HG02840 (cell line): Measurements from ENCODE around the gene AGPAT3.
A peak's percentile ranks its signal among the peaks of the same experiment; 100 is the strongest.

Experiments used
- ATAC-seq: cut with Tn5 transposase; IDR thresholded peaks from one replicate; pipeline ENCODE4 v1.9.1; 2021; ENCODE audit warnings: mild to moderate bottlenecking, moderate library complexity, moderate number of reproducible peaks; ENCODE audit not compliant: unreplicated experiment, low FRiP score

Gene AGPAT3

GRCh38 chr21:43933680-43934079 is 68.7 kb downstream of the AGPAT3 start:
- ATAC-seq = no peak

DNA sequence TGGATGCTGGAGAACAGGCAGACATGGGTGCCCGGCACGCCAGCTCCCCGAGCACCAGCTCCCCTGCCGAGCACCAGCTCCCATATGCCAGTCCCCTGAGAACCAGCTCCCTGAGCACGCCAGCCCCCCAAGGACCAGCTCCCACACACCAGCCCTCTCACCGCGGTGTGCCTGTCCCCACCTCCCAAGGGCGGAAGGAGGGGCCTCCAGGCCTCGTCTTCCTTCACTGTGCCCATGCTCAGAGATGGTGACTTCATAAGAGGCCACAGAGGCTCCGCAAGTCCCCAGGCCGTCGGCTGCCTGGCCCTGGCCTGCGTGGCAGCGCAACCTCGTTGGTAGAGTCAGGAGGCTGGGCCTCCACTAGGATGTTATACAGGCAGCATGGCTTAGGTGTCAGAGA is 69.1 kb downstream of the AGPAT3 start:
- ATAC-seq = no peak

DNA sequence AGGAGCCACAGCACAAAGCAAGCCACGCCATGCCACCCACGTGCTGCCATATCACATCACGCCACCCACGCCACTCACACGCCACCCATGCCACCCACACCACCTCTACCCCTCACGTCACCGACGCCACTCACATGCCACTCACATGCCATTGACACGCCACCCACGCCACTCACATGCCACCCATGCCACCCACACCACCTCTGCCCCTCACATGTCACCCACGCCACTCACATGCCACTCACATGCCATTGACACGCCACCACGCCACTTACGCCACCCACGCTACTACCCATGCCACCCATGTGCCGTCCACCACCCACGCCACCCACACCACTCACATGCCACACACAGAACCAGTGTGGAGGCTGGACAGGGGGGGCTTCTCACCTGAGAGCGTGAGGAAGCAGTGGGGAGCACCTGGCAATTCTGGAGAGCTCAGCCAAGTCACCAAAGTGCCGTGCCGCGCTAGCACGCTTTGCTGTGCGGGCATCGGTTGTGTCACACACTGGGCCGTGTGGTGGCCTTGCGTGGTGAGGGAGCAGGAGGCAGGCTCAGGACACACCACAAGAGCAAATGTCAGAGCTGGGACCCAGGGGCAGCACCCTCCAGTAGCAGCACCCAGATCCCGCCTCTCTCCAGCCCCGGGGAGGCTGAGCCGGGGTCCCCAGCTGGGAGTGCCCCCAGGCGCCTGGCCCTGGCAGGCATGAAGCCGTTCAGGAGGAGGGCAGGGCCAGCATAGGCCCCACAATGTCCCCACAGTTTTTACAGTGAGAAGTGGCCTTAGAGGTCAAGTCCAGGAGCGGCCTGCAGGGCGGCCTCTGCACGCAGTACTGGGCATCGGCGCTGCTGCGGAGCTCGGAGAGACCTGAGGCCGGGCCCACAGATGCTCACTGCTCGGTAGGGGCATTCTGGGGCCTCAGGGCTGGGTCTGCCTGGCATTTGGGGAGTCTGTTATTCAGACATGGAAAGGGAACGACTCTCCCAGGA is 70.0 kb downstream of the AGPAT3 start:
- ATAC-seq = no peak

GRCh38 chr21:43935711-43936110 is 70.7 kb downstream of the AGPAT3 start:
- no peak for ATAC-seq

DNA sequence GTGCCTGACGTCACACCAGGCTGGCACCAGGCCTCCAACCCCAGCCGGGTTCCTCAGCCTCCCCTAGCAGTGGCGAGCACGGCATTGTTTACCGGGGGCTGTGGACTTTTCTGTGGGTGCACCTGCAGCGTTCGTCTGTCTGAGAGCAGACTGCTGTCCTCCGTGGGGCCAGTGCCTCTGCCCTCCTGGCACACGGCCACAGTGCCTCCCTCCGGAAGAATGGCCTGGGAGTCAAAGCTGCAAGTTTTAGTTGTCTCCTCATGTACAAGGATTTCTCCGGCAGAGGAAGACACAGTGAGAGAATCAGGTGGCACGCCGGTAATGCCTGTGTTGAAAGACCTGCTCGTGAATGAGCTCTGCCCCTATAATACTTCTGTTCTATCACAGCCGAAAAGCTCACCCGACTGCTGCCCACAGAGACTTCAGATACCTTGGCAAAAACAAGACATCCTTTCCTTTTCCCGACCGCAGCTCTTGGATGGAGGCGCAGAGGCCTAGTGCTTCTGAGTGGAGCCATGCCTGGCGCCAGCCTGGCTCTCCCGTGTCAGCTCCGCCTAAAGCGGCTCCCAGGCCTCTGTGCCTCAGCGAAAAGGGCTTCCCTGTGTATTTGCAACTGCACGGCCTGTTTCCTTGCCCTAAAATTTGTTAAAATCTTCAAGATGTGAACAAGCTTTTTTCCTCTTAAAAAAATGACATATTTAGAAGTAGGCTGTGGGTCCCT is 71.4 kb downstream of the AGPAT3 start:
- no peak for ATAC-seq

DNA sequence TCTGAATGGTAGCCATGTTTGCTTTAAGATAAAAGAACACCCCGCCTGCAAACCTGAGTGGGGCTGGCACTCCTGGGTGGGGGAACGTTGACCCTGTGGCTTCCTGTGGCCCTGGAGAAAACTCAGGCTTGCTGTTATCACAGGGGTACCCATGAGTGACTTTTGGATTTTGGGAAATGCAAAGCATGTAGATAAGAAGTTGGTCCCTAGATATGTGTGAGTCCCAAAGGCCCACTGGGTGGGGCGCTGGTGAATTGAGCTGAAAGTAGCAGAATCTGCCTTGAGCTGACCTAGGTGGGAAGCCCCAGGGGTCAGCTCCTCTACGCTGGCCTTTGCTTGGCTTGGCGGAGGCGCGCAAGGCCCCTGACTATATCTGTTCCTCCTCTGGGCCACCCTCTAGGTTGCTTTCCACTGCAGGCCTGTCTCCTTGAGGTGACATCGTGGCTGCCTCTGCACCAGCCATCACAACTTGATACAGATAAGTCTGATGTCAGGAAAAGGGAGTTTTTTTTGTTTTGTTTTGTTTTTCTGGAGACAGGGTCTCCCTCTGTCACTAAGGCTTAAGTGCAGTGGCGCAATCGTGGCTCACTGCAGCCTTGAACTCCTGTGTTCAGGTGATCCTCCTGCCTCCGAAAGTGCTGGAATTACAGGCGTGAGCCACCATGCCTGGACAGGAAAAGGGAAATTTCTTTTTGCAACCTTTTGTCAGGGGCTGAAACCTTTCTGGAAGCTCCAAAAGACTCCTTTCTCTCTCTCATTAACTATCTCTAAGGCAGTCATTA is 72.2 kb downstream of the AGPAT3 start:
- ATAC-seq = no peak

DNA sequence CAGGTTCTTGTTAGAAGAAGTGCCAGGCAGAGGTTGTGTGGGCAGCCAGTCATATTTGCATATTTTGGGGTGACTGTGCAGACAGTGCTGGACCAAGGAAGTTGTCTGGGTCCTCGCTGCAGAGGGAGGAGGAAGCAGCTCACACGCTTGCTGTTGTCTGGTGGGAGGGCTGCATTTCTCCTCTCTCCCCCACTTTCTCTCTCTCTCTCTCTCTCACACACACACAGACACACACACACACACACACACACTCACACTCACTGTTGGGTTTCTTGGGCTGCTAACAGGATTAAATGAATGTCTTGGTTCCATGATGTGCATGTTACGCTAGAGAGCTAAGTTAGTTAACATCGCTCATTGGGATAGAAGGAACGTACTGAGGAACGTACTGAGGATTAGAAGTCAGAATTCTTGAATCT is 72.9 kb downstream of the AGPAT3 start:
- no peak for ATAC-seq

DNA sequence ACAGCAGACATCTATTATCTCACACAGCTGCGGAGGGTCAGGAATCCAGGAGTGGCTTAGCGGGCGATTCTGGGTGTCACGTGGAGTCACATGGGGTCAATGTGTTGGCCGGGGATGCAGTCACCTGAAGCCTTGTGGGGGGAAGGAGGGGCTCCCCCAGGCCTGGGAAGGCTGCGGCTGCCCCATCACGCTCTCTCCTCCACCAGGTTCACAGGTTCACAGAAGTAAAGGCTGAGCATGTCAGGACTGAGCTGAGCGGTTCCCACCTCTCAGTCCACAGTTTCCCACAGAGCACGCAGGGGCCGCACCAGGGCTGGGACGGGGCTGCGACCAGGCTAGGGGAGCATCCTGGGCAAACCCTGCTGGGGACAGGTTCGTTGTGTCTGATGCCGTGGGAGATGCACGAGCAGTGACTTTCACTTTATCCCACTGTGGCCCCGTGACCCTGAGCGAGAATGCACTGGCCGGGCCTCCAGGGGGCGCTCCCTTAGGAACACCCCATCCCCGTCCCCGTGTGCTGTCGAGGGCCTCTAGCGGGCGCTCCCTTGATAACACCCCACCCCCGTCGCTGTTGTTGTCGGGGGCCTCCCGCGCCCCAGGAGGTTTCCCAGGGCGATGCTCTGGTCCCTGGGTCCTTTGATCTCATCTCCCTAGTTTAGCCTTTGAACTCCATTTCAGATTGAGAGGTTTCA is 73.9 kb downstream of the AGPAT3 start:
- ATAC-seq = peak; percentile 65

- no peak for ATAC-seq
Measured at GRCh38 chr21:43939443-43940328, 74.7 kb downstream of the AGPAT3 start.

GRCh38 chr21:43940329-43941050 is 75.5 kb downstream of the AGPAT3 start:
- no peak for ATAC-seq

DNA sequence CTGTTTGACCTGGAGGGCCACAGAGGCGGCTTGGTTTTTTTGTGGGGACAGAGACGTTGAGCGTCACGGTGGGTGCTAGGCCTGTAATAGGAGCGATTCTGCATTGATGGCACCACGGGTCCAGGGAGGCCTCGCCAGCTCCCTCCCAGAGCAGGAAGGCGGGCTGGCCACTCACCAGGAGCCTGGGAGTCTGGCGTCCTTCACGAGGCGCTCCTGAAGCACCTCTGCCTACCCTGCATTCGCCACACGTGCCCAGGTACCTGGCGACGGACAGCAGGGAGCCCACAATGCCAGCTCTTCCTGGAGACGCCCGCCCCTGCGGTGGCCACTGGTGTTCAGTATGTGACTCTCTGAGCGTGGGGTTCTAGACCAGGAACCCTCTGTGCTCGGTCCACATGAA is 77.2 kb downstream of the AGPAT3 start:
- no peak for ATAC-seq

- ATAC-seq = no peak
Measured at GRCh38 chr21:43942621-43943020, 77.6 kb downstream of the AGPAT3 start.

DNA sequence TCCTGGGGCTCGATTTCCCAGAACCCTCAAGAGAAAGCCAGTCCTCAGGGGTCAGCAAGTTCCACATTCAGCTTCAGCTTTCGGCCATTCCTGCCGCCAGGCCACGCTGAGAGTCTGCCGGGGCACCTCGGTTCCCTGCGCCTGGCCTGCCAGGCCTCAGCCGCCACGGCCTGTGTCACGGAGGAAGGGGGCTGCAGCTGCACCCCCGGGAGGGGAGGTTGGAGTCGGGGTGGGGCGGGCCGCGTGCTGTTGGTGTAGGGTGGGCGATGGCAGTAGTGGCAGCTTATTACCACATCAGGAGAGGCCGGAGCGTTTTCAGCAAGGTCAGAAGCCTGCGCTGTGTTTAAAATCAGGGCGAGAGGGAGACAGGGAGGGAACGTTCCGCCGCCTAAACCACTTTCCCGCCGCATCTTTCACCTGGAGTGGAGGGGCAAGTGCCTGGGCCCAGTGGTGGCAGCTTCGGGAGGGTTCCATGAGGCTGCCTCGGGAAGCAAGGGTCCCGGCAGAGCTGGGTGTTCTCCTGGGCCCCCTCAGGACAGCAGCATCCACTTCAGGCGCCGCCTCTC is 78.6 kb downstream of the AGPAT3 start:
- ATAC-seq = no peak

DNA sequence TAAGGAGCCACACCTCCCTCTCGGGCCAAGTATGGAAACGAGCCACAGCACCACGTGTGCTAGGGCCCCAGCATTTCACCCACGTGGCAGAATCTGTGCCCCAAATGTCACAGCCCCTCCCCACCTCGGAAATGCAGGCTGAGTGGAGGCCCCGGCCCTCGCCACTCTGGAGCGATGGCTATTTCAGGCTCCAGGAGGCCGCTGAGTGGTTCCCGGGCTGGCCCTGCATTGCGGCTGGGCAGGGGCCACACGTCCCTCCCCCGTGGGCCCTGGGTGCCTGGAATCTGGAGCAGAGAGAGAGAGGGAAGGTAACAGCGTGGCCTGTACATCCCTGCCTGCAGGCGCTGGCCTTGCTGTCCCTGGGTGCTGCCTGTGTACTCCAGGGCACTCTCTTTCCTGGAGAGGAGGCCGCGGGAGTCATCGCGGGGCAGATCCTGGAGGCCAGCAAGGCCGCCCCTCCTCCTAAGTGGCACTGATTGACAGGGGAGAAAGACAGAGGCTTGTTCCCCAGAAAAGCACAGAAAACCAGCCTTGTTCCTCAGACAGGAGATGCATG is 79.1 kb downstream of the AGPAT3 start:
- ATAC-seq = no peak

DNA sequence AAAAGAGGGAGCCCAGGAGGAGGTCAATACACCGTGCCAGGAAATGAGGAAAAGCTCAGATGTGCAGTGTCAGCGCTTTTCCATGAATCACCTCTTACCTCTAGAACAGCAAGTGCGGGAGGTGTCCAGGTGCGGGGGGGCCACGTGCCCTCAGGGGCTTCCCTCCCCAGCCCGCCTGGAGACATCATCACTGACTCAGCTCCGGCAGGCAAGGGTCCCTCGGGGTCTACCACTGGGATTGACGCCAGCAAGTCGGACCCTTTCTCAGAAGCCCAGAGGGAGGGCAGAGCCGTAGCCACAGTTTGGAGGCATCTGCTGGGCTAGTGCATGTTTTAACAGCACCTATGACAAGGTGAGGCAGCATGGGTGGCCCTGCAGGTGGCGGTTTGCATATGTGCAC is 79.7 kb downstream of the AGPAT3 start:
- ATAC-seq = no peak

DNA sequence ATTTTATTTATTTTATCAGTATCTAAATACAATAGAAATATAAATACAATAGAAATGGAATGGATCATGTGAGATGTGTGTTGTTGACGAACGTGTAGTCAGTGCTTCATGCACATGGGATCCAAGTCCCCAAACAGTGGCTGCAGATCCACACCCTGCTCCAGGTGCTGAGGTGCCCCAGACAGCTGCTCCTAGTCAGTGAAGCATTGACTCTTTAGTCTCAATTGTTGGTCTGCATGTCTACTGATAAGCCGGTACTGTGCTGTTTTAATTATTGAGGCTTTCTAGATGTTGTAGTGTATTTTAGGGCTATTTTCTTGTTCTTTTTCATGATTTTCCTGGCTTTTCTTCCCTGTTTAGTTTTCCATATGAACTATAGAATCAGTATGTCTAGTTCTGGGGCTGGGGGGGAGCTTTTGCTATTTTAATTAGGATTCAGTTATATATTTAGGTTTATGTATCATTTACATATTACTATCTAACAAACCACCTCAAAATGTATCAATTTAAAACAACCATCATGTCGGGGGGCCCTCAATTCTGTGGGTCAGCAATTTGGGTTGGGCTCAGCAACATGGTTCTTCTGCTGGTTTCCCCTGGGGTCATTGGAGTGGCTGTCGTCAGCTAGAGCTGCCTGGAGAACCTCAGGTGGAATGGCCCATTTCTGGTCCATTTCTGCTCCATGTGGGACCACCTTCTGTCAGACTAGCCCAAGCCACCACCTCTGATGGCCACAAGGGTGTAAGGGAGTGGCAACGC is 83.9 kb downstream of the AGPAT3 start:
- ATAC-seq = no peak

DNA sequence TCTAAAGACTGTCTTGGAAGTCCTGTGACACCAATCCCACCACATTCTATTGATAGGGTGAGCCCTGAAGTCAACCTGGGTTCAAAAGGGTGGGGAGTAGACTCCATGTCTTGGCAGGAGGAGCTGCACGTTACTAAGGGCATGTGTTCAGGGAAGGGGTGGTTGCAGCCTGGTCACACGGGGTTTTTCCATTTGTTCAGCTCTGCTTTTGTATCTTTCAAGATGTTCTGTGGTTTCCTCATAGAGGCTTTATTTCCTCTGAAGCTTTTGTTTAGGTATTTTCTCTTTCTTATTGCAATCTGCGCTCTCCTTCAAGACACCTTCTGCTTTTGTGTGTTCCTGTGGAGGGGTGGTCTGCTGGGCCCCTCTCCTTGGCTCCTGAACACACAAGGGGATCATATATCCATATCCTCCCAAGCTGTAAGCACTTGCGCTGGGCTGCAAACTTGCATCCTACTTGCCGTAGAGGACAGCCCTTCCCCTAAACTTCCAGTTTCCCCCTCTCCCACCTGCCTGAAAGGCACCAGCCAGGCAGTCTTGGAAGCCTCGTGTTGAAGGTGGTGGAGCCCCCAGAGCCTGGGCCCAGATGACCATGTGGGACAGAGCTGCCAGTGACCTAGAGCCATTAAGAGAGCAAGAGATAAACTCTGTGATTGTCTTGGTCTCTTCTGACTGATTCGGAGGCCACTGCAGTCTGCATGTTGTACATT is 84.6 kb downstream of the AGPAT3 start:
- no peak for ATAC-seq
